Measurements from ENCODE around the gene MED13L. TPM values are rescaled to one million over a fixed set of nuclear protein-coding genes. Genes with fewer than 3 reads are reported as not detected.

Gene MED13L
- total RNA-seq, 1 donor from 2014 or later: 39.8 TPM

DNA sequence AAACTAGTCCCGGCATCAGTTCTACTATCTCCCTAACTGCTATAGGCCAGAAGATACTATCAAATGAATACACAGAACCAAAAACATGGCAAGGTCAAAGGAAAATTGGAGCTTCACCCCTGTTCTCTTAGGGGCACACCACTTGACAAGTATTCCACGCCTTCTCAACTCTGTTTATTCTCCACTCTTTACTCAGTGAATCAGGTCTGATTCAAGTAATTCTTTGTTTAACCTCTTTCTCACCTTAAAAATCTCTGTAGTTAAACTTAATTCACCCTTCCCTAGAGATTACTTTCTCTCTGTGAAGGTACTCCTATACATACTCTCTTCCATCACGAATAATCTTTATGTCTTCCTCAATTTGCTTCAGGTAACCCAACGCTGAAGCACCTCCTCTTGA, 248.9 kb downstream of the MED13L start:
- FAIRE-seq (no peak), DNase-seq (ENCODE audit: low read depth) (peak; percentile 27)
- H3K36me3 ChIP-seq (ENCODE audit: control insufficient read depth, insufficient read depth, low read length): no peaks in the 10 kb centered on the region
- no peak overlapping the region for H3K4me3 ChIP-seq (ENCODE audit: low read depth, low read length)
- TF ChIP-seq, protein P1, sequence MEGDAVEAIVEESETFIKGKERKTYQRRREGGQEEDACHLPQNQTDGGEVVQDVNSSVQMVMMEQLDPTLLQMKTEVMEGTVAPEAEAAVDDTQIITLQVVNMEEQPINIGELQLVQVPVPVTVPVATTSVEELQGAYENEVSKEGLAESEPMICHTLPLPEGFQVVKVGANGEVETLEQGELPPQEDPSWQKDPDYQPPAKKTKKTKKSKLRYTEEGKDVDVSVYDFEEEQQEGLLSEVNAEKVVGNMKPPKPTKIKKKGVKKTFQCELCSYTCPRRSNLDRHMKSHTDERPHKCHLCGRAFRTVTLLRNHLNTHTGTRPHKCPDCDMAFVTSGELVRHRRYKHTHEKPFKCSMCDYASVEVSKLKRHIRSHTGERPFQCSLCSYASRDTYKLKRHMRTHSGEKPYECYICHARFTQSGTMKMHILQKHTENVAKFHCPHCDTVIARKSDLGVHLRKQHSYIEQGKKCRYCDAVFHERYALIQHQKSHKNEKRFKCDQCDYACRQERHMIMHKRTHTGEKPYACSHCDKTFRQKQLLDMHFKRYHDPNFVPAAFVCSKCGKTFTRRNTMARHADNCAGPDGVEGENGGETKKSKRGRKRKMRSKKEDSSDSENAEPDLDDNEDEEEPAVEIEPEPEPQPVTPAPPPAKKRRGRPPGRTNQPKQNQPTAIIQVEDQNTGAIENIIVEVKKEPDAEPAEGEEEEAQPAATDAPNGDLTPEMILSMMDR (IDR thresholded peaks at IDR 0.05; ENCODE audit: insufficient read depth, low read length, severe bottlenecking): no peak
- no peaks in the 10 kb centered on the region for H3K27me3 ChIP-seq (ENCODE audit: control insufficient read depth, insufficient read depth, low read length)

DNA sequence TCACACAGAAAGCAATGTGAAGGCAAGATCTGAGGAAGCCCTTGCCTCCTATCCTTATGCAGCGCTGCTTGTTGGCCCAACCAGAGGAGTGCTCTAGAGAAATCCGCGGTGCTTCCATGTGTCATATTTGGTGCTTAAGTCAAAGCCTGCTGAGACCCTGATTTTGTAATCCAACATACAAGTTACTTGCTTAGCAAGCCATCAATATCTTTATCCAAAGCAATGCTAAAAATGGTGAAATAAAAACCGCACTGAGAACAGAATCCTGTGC, 250.0 kb downstream of the MED13L start:
- TF ChIP-seq, protein P1 (IDR thresholded peaks at IDR 0.05; ENCODE audit: insufficient read depth, low read length, severe bottlenecking): no peak
- DNase-seq (ENCODE audit: low read depth) (no peak), FAIRE-seq (no peak)
- H3K27me3 ChIP-seq (ENCODE audit: control insufficient read depth, insufficient read depth, low read length): no peaks in the 10 kb centered on the region
- H3K36me3 ChIP-seq (ENCODE audit: control insufficient read depth, insufficient read depth, low read length): no peaks in the 10 kb centered on the region
- H3K4me3 ChIP-seq (ENCODE audit: low read depth, low read length): no peak overlapping the region

- H3K36me3 ChIP-seq (ENCODE audit: control insufficient read depth, insufficient read depth, low read length): no peaks in the 10 kb centered on the region
- H3K27me3 ChIP-seq (ENCODE audit: control insufficient read depth, insufficient read depth, low read length): no peaks in the 10 kb centered on the region
- FAIRE-seq (no peak), DNase-seq (ENCODE audit: low read depth) (no peak)
- TF ChIP-seq, protein P1 (IDR thresholded peaks at IDR 0.05; ENCODE audit: insufficient read depth, low read length, severe bottlenecking): no peak
- no peak overlapping the region for H3K4me3 ChIP-seq (ENCODE audit: low read depth, low read length)
Measured at GRCh38 chr12:116026768-116027550, 250.5 kb downstream of the MED13L start.

DNA sequence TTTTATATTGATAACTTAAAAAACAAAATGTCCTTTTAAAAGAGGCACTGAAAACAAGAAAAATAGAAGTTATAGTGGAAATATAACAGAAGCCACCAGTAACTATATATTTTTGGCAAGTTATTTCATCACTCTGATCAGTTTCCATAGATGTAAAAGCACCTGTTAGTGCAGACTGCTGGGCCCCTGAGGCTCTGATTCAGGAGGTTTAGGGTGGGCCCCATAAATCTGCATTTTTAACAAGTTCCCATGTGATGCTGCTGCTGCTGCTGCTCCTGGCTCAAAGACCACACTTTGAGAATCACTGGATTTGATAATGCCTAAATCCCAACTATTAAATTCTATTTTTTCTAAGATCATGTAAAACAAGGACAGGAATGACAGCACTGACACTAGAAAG, 251.1 kb downstream of the MED13L start:
- Histone ChIP-seq H3K27me3 (ENCODE audit: control insufficient read depth, insufficient read depth, low read length) (no peaks in the 10 kb centered on the region), H3K36me3 (ENCODE audit: control insufficient read depth, insufficient read depth, low read length) (no peaks in the 10 kb centered on the region), H3K4me3 (ENCODE audit: low read depth, low read length) (no peak overlapping the region)
- no peak for FAIRE-seq
- TF ChIP-seq, protein P1 (IDR thresholded peaks at IDR 0.05; ENCODE audit: insufficient read depth, low read length, severe bottlenecking): no peak
- no peak for DNase-seq (ENCODE audit: low read depth)

- Histone ChIP-seq H3K4me3 (ENCODE audit: low read depth, low read length) (no peak overlapping the region), H3K27me3 (ENCODE audit: control insufficient read depth, insufficient read depth, low read length) (no peaks in the 10 kb centered on the region), H3K36me3 (ENCODE audit: control insufficient read depth, insufficient read depth, low read length) (no peaks in the 10 kb centered on the region)
- DNase-seq (ENCODE audit: low read depth): no peak
- TF ChIP-seq, protein P1 (IDR thresholded peaks at IDR 0.05; ENCODE audit: insufficient read depth, low read length, severe bottlenecking): no peak
- no peak for FAIRE-seq
Measured at GRCh38 chr12:116024769-116025168, 252.7 kb downstream of the MED13L start.

- FAIRE-seq (no peak), DNase-seq (ENCODE audit: low read depth) (no peak)
- no peaks in the 10 kb centered on the region for H3K27me3 ChIP-seq (ENCODE audit: control insufficient read depth, insufficient read depth, low read length)
- TF ChIP-seq, protein P1 (IDR thresholded peaks at IDR 0.05; ENCODE audit: insufficient read depth, low read length, severe bottlenecking): no peak
- H3K4me3 ChIP-seq (ENCODE audit: low read depth, low read length): no peak overlapping the region
- H3K36me3 ChIP-seq (ENCODE audit: control insufficient read depth, insufficient read depth, low read length): peaks cover 4% of the 10 kb centered on the region
Measured at GRCh38 chr12:116019415-116019814, 258.1 kb downstream of the MED13L start.

Data from bronchial epithelial cell (primary cell).